Left renal cortex interstitium (tissue), 4 donors: ENCODE measurements around the gene EGF. TPM values are rescaled to one million over a fixed set of nuclear protein-coding genes. Genes with fewer than 3 reads are reported as not detected.
"Not testable (repeated sequence)": the region's sequence is repeated elsewhere in the genome, so short reads cannot be mapped to it uniquely, and the experiment has no call there.

Experiments used
- DNase-seq, 4 donors: peaks; one replicate each; pipeline ENCODE4 v3.0.0-alpha.2; 2013; ENCODE audit warnings: low read depth in 4 of 4, low spot score in 2 of 4, missing footprints in 1 of 4
- polyA plus RNA-seq, 4 donors: library from polyadenylated mRNA; unstranded; fragments of 120-200 nt; gene quantifications; one replicate each; pipeline ENCODE4 v1.2.1, GENCODE V29; 2013; ENCODE audit not compliant: insufficient read length in 4 of 4

The EGF gene
- polyA plus RNA-seq: 1 to 10 TPM; 2.4 to 6.4 (median 4.2) TPM

- DNase-seq: no peak
These were observed at the start of gene EGF for GRCh38 chr4:109912706-109913595. Gene EGF (plus strand): TSS chr4:109912883. CDS start chr4:109913336, 453 bp downstream.

DNA sequence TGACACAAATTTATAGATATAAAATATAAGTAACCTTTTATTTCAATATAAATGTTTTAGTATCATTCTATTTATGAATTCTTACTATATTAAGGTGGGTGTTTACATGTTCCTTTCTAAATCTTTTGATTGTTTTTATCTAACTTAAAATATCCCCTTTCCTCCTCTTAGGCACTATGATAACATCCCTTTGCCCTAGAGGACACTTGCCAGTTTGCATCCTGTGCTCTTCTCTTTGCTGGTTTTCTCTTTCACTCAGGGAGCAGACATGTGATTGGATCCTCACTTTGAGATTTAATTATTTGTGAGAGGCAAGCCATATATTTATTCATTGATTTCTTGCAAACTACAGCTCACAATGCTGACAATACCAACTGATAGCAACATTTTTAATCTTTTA, 48.5 kb upstream of the EGF start:
- no peak for DNase-seq

- no peak for DNase-seq
These were observed 42.6 kb upstream of the EGF start for GRCh38 chr4:109870061-109870460.

DNA sequence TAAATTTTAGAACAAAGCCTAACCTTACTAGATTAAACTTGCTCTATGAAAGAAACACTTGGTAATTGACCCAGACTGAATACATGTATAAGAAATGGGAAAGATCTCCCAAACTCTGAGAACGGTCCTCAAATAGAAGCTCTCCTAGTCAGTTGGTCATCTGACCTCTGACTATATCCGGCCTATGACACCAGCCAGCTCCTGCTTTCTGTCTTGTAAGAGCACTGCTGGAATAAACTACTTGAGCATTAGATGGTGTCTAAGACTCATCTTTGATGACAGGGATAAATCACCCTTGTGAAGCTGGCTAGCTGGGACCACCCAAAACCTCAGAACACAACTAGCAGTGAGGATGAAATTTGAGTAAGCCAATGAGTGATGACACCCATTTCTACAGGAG, 40.6 kb upstream of the EGF start:
- DNase-seq: no peak

DNA sequence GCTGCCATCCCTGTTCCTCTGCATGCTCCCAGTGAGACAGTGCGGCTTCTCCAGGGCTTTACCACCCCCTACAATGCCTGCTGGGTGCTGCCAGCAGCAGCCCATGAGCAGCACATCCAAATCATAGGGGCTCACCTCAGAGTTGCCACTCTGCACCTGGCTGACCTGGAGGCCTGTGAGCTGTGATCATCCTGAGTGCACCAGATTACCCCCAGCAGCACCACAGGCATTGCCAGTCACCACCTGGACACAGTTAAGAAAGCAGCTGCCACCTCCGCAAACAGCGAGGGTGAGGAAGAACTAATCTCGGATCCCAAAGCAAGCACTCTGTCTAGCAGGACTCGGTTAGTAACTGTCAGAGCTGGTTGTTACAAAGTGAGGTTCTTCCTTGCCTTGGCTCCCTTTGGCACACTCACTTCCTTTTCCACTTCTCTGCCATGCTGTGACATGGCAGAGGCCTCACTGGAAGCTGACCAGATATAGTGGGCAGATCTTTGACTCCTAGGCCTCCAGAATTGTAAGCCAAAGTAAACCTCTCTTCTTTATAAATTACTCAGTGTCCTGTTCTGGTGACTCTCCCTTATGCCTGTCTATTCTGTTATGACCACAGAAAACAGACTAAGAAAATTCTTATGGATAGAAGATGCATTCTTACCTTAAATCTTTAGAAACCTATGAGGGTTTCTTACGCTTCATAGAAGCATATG, 39.6 kb upstream of the EGF start:
- DNase-seq: no peak

DNA sequence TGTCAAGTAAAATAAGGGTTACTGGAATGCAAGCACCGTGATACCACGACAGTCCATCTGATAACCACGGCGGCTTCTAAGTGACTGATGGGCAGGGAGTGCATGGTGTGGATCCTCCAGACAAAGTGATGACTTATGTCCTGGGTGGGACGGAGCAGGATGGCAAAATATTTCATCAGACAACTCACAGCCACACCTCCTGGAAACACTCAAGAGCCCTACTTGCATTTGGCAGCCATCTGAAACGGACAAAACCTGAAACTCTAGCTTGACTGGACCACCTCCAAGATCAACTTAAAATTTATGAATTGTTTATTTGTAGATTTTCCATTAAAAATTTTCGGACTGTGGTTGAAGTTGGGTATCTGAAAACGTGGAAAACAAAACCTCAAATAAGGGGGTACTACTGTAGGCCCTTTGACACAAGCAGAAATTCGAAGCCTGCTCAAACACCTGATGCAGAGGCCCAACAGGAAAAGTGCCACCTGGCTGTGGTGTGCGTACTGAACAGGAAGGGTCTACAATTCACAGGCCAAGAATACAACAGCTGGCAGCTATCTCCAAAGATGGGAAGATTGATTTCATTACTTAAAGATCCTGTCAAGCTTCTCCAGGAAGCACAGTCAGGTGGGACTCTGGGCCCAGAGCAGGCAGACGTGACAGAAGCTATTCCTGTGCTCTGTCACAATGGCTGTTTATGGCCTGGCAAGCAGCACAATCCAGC, 38.7 kb upstream of the EGF start:
- no peak for DNase-seq

GRCh38 chr4:109875106-109875505, 37.6 kb upstream of the EGF start:
- no peak for DNase-seq

DNA sequence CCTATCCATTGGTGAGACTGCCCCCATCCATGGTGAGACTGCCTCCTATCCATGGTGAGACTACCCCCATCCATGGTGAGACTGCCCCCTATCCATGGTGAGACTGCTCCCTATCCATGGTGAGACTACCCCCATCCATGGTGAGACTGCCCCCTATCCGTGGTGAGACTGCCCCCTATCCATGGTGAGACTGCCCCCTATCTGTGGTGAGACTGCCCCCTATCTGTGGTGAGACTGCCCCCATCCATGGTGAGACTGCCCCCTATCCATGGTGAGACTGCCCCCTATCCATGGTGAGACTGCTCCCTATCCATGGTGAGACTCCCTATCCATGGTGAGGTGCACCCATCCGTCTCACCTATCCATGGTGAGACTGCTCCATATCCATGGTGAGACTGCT, 37.1 kb upstream of the EGF start:
- DNase-seq: not testable (repeated sequence)

GRCh38 chr4:109876634-109877265, 35.9 kb upstream of the EGF start:
- no peak for DNase-seq

- no peak for DNase-seq
These were observed 35.3 kb upstream of the EGF start for GRCh38 chr4:109877400-109877799.

DNA sequence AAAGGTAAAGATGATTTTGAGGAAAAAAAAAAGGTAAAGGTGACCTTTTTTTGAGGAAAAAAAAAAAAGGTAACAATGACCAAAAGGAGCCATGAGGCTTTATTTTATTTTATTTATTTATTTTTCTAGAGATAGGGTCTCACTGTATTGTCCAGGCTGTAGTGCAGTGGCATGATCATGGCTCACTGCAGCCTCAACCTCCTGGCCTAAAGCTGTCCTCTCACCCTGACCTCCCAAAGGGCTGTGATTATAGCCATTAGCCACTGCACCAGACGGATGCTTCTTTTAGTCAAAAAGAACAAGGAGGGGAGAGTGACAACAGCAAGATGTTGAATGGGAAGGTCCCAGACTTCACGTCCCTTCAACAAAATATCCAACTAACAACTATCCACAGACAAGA, 34.3 kb upstream of the EGF start:
- DNase-seq: no peak

DNA sequence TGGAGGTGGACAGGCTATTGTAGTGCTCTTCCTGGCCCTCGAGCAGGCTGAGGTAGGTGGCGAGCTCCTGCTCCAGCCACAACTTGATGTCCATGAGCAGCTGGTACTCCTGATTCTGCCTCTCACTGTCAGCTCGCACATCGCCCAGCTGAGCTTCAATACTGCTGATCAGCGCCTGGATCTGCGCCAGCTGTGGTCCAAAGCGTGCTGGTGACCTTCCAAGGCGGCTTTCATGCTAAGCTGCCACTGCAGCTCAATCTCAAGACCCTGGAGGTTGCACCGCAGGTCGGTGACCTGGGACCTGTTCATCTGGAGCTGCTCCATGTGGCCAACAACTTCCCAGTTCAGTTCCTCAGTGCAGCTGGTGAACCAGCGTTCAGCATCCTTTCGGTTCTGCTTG, 33.6 kb upstream of the EGF start:
- no peak for DNase-seq

- DNase-seq: no peak
These were observed 32.9 kb upstream of the EGF start for GRCh38 chr4:109879636-109880314.

DNA sequence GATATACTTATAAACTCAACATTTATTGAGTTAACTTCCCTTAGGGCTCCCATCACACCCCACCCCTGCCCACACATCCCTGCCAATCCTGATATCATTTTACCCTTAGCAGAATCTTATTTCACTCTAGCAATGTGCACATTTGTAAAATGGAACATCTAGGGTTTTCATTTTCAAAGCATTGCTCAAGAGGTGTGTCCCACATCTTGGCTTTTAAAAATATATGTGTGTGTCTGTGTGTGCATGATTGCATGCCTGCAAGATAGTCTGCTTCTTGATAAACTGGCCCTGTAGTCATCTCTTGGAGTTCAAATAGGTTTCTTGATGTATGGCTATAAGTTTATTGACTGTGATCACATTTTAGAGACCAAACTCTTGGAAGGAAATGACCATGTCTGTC, 26.4 kb upstream of the EGF start:
- no peak for DNase-seq

- no peak for DNase-seq
These were observed 25.6 kb upstream of the EGF start for GRCh38 chr4:109887071-109887470.

DNA sequence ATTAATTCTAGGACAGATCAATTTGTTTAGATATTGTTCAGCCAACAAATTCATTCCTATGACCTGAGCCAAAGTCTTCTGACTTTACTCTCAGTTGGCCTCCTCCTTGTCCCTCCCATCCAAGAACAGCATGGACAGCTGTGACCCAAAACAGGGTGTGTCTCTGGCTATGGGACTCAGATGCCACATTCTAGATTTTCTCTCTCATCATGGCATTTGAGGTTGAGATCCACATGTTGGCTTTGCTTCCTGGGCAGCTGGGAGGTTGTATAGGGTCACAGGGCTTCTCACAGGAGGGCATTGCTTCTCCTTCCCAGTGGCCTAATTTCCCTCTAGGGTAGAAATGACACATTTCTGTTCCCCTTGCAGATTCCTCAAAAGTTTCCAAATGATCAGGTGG, 22.6 kb upstream of the EGF start:
- no peak for DNase-seq

DNA sequence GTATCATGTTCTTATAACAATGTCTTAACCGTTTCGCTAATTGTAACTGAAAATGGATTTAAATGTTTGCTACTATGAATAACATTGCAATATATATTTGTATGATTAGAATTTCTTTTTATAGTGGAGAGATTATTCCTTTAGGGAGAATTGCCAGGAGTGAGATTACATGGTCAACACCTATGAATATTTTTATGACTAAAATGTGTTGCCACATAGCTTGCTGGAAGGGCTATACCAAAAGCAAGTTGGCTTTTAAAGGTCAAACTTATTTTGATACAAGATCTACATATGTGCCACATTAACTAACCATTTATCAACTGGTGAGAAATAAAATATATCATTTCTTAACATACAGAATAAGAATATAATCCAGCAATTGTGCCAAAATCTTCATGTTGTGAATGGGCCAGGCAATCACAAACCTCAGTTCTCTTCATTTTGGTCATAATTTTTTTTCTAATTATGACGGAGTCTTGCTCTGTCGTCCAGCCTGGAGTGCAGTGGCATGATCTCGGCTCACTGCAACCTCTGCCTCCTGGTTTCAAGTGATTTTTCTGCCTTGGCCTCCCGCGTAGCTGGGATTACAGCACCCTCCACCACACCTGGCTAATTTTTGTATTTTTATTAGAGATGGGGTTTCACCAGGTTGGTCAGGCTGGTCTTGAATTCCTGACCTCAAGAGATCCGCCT, 10.0 kb upstream of the EGF start:
- DNase-seq: no peak

DNA sequence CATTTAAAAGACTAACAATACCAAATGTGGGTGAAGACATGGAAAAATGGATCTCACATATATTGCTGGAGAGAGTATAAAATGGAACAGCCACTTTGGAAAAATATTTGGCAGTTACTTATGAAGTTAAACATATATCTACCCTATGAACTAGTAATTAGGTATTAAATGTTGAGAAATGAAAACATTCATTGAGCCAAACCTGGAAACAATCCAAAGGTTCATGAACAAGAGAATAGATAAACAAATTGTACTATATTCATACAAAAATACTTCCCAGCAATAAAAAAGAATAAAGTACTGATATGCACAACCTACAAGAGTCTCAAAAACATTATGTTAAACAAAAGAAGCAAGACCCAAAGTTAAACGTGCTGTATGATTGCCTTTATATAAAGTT, 4.0 kb upstream of the EGF start:
- no peak for DNase-seq

DNA sequence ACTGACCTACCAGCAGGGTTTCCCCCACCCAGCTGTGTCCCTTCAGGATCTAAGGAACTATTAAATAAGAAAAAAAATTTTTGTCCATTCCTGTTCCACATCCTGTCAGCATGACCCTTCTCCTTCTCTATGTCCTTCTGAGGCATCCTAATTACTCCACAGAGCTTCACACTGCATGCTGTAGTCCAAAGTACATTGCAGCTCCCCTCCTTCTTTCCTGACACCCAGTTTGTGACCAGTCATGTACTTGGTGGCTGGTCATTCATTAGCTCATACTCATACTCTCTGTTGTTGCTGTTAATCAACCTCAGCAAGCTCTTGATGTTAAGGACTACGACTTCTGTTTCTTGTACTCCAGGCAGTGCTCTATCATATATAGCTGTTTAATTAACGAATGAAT, 2.4 kb upstream of the EGF start:
- no peak for DNase-seq
